BJ (cell line): ENCODE measurements around the gene FNIP1. TPM values are rescaled to one million over a fixed set of nuclear protein-coding genes. Genes with fewer than 3 reads are reported as not detected.

Source experiments
- CTCF ChIA-PET: fragments of 350-600 bp; formaldehyde crosslinking; extraction: SDS; loops from one replicate; lab custom pipeline; 2021; ENCODE audit warnings: antibody characterized with exemption, inconsistent platforms; lab: Yijun Ruan, JAX
- POLR2A ChIA-PET: fragments of 300-600 bp; sonication (Branson Sonifier 250); formaldehyde crosslinking; extraction: SDS; loops from one replicate; lab custom pipeline; 2021; ENCODE audit warnings: antibody characterized with exemption; lab: Charles Lee
- DNase-seq: peaks from one replicate; pipeline ENCODE4 v3.0.0-alpha.2; 2011; ENCODE audit warnings: low read depth
- H3K27me3 ChIP-seq: 2 replicates; pipeline ENCODE4 v1.6.0; 2011; ENCODE audit warnings: low read length; ENCODE audit not compliant: control insufficient read depth, insufficient read depth
- H3K36me3 ChIP-seq: 2 replicates; pipeline ENCODE4 v1.5.1; 2011; ENCODE audit warnings: low read length; ENCODE audit not compliant: control insufficient read depth, insufficient read depth
- H3K4me3 ChIP-seq: 2 replicates; pipeline ENCODE4 v1.5.1; 2011; ENCODE audit warnings: low read depth, mild to moderate bottlenecking, control low read depth, low read length
- CTCF ChIP-seq: IDR thresholded peaks from 2 replicates; pipeline ENCODE4 v1.5.1; 2011; ENCODE audit warnings: low read depth, mild to moderate bottlenecking, control low read depth, inconsistent platforms, low read length, moderate library complexity; ENCODE audit not compliant: insufficient read depth
- polyA plus RNA-seq: library from polyadenylated mRNA; depleted of rRNA; stranded (reverse); fragments of >200 nt; gene quantifications from 2 replicates; pipeline ENCODE4 v1.2.3, GENCODE V29; 2011

FNIP1 gene
- polyA plus RNA-seq, 1 experiment: 5.3 TPM

- no peak for TF ChIP-seq CTCF
- POLR2A ChIA-PET: interaction anchor here (0.6 kb wide), 1 partner anchor 13 kb away, joined by 3 read pairs; no protein-coding TSS in a partner anchor
- Histone ChIP-seq H3K4me3 (no peak overlapping the region), H3K36me3 (no peaks in the 10 kb centered on the region), H3K27me3 (no peaks in the 10 kb centered on the region)
- no peak for DNase-seq
- CTCF ChIA-PET: interaction anchor here (0.6 kb wide), 1 partner anchor 134 kb away, joined by 6 read pairs; no protein-coding TSS in a partner anchor
Observed at GRCh38 chr5:131685516-131686171, 111.2 kb downstream of the FNIP1 start.

- ChIA-PET CTCF (interaction anchor here (0.6 kb wide), 1 partner anchor 31 kb away, joined by 3 read pairs; no protein-coding TSS in a partner anchor), POLR2A (no interaction called here)
- Histone ChIP-seq H3K36me3 (no peaks in the 10 kb centered on the region), H3K4me3 (no peak overlapping the region), H3K27me3 (no peaks in the 10 kb centered on the region)
- no peak for TF ChIP-seq CTCF
- DNase-seq: peak; percentile 39
Observed at GRCh38 chr5:131684595-131684994, 112.2 kb downstream of the FNIP1 start.

- Histone ChIP-seq H3K4me3 (no peak overlapping the region), H3K36me3 (no peaks in the 10 kb centered on the region), H3K27me3 (no peaks in the 10 kb centered on the region)
- ChIA-PET POLR2A (no interaction called here), CTCF (interaction anchor here (0.6 kb wide), 1 partner anchor 32 kb away, joined by 3 read pairs; no protein-coding TSS in a partner anchor)
- TF ChIP-seq CTCF: no peak
- DNase-seq: peak; percentile 14
Observed at GRCh38 chr5:131684051-131684450, 112.8 kb downstream of the FNIP1 start.

GRCh38 chr5:131682826-131683225, 114.0 kb downstream of the FNIP1 start:
- POLR2A ChIA-PET: no interaction called here
- CTCF ChIA-PET: no interaction called here
- no peak for DNase-seq
- Histone ChIP-seq H3K27me3 (no peaks in the 10 kb centered on the region), H3K4me3 (no peak overlapping the region), H3K36me3 (no peaks in the 10 kb centered on the region)
- TF ChIP-seq CTCF: no peak

- no peak for DNase-seq
- no peak for TF ChIP-seq CTCF
- ChIA-PET CTCF (no interaction called here), POLR2A (no interaction called here)
- H3K36me3 ChIP-seq: no peaks in the 10 kb centered on the region
- H3K4me3 ChIP-seq: no peak overlapping the region
- H3K27me3 ChIP-seq: no peaks in the 10 kb centered on the region
Observed at GRCh38 chr5:131682175-131682574, 114.6 kb downstream of the FNIP1 start.
